Esophagus muscularis mucosa (tissue), 3 donors: ENCODE results near the gene TBC1D9B.

Source experiments
- CTCF ChIP-seq, 3 experiments: fragments of 200-600 bp in 2 of 3; fragments of 450-650 bp in 1 of 3; sonication (generic) in 2 of 3; IDR thresholded peaks; one replicate each; pipeline ENCODE4 v1.5.1; 2017 to 2019; ENCODE audit warnings: antibody characterized with exemption in 3 of 3, mild to moderate bottlenecking in 2 of 3, moderate library complexity in 1 of 3
- POLR2A ChIP-seq: fragments of 450-650 bp; IDR thresholded peaks from one replicate; pipeline ENCODE4 v1.6.1; 2017; ENCODE audit warnings: antibody characterized with exemption, moderate library complexity, mild to moderate bottlenecking, low read depth

- no peak for TF ChIP-seq POLR2A
- TF ChIP-seq CTCF (IDR thresholded peaks at IDR 0.05), result no peak
These were observed 93.6 kb downstream of the TBC1D9B start for GRCh38 chr5:179814090-179814489.
